Adrenal gland (tissue), 5 donors: ENCODE measurements around the gene HMCN2.

Source experiments
- CTCF ChIP-seq, 6 experiments: fragments of 450-650 bp in 4 of 6; fragments of 200-600 bp in 2 of 6; sonication (generic) in 1 of 6; IDR thresholded peaks; 1 replicate in 5 of 6; 2 replicates in 1 of 6; pipeline versions ENCODE4 v1.5.1 to v1.8.0; 2016 to 2021; ENCODE audit warnings: antibody characterized with exemption in 6 of 6, mild to moderate bottlenecking in 2 of 6, moderate library complexity in 1 of 6
- POLR2A ChIP-seq, 2 donors: fragments of 450-650 bp; IDR thresholded peaks; one replicate each; pipeline ENCODE4 v1.6.1; 2017; ENCODE audit warnings: antibody characterized with exemption in 2 of 2, mild to moderate bottlenecking in 2 of 2, moderate library complexity in 1 of 2
- donor health status: DM: no; HTN: no; CAD: no.

- TF ChIP-seq CTCF (IDR thresholded peaks at IDR 0.05) (no peak), POLR2A (IDR thresholded peaks at IDR 0.05) (no peak)
Measured at GRCh38 chr9:130356033-130356432, 90.5 kb downstream of the HMCN2 start.
